ENCODE results near the gene SLC6A17. TPM values are rescaled to one million over a fixed set of nuclear protein-coding genes. Genes with fewer than 3 reads are reported as not detected.

The SLC6A17 gene
- total RNA-seq, 6 experiments from 2014 or later = not detected

GRCh38 chr1:110208916-110209645, 58.8 kb downstream of the SLC6A17 start:
- H3K4me3 ChIP-seq = peak overlapping the region in 1 of 3 donors; percentile 58
- 61% methylated on average over 5 of the region's 7 CpGs for WGBS (ENCODE audit: insufficient coverage, low coverage, low lambda C conversion rate, missing lambda C conversion rate)
- ATAC-seq (no peak), DNase-seq (no peak)
- no peaks in the 10 kb centered on the region for H3K9me3 ChIP-seq
- peaks cover 0 to 5% of the 10 kb centered on the region in 2 donors for H3K27me3 ChIP-seq
- intact Hi-C loops (cut with DNase I) = loop anchor here in 1 of 2 donors (10.0 kb wide), 1 partner anchor 256 kb away; no protein-coding TSS in a partner anchor
- no peaks in the 10 kb centered on the region for H3K36me3 ChIP-seq
- H3K4me1 ChIP-seq = peaks cover 0 to 14% (median 0%) of the 10 kb centered on the region in 4 donors
- TF ChIP-seq POLR2A (IDR thresholded peaks at IDR 0.05) (no peak), CTCF (IDR thresholded peaks at IDR 0.05) (no peak)
- H3K27ac ChIP-seq = peak overlapping the region in 2 of 3 donors; percentile 49 to 63

- H3K27ac ChIP-seq = peak within 1 kb of the TSS; percentile 47 to 63 (median 49)
- WGBS (ENCODE audit: insufficient coverage, low coverage, low lambda C conversion rate, missing lambda C conversion rate) = 11% methylated on average over 20 of the region's 103 CpGs
- peaks cover 0 to 5% of the 10 kb centered on the region in 2 donors for H3K27me3 ChIP-seq
- peak; percentile 76 to 81 (median 79) for ATAC-seq
- H3K9me3 ChIP-seq = no peaks in the 10 kb centered on the region
- intact Hi-C loops (cut with DNase I) = loop anchor here in 1 of 2 donors (10.0 kb wide), 1 partner anchor 255 kb away; no protein-coding TSS in a partner anchor
- peaks cover 0 to 21% (median 0%) of the 10 kb centered on the region in 4 donors for H3K4me1 ChIP-seq
- TF ChIP-seq POLR2A (IDR thresholded peaks at IDR 0.05) (no peak), CTCF (IDR thresholded peaks at IDR 0.05) (no peak)
- peak; percentile 77 to 88 (median 87) for DNase-seq
- H3K4me3 ChIP-seq = peak within 1 kb of the TSS; percentile 49 to 69 (median 58)
- H3K36me3 ChIP-seq = no peaks in the 10 kb centered on the region
Observed at GRCh38 chr1:110209715-110210603, 59.7 kb downstream of the SLC6A17 start, which contains the start of gene KCNC4. TSS of gene KCNC4 (plus strand) at chr1:110210314. CDS start at chr1:110211500, 1,186 bp downstream.

- TF ChIP-seq POLR2A (IDR thresholded peaks at IDR 0.05) = no peak
- TF ChIP-seq CTCF (IDR thresholded peaks at IDR 0.05) = no peak
- 1% methylated on average over 12 of the region's 101 CpGs for WGBS (ENCODE audit: insufficient coverage, low coverage, low lambda C conversion rate, missing lambda C conversion rate)
- DNase-seq (peak in 1 of 3 donors; percentile 56), ATAC-seq (peak; percentile 3 to 14 (median 6))
- intact Hi-C loops (cut with DNase I) = no loop called here
- Histone ChIP-seq H3K4me3 (peak overlapping the region; percentile 49 to 69 (median 58)), H3K9me3 (no peaks in the 10 kb centered on the region), H3K4me1 (peaks cover 0 to 21% (median 0%) of the 10 kb centered on the region in 4 donors), H3K27me3 (peaks cover 0 to 5% of the 10 kb centered on the region in 2 donors), H3K27ac (peak overlapping the region in 2 of 3 donors; percentile 49 to 63), H3K36me3 (no peaks in the 10 kb centered on the region)
Observed at GRCh38 chr1:110210604-110211495, 60.6 kb downstream of the SLC6A17 start.

Data from right lobe of liver (tissue), 6 donors.